Upper lobe of left lung (tissue), 4 donors: ENCODE results near the gene ILKAP.

Source experiments
- CTCF ChIP-seq, 6 experiments: fragments of 450-650 bp in 4 of 6; fragments of 200-600 bp in 2 of 6; sonication (generic) in 2 of 6; IDR thresholded peaks; one replicate each; pipeline ENCODE4 v1.5.1; 2016 to 2019; ENCODE audit warnings: antibody characterized with exemption in 6 of 6
- POLR2A ChIP-seq, 4 donors: fragments of 450-650 bp; IDR thresholded peaks; one replicate each; pipeline ENCODE4 v1.5.1; 2016 to 2017; ENCODE audit warnings: antibody characterized with exemption in 4 of 4, mild to moderate bottlenecking in 2 of 4

DNA sequence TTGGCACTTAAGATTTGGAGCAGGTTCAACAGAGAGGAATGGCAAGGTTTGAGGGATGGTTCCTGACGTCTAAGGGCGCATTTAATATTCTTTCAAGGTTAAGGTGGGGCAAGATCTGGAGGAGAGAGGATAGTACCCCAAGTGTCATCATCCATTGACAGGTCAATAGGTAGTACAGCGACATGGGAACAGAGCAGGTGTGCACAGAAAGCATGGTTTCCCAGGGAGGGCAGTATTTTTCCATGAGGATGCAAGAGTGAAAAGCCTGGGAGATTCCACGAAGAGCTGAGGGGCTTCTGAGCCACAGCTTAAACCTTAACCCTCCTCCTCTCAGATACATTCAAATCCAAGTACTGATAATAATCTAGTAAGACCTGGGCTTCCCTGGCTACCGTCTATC lies 27.2 kb upstream of the ILKAP start:
- TF ChIP-seq CTCF (IDR thresholded peaks at IDR 0.05), result no peak
- TF ChIP-seq POLR2A (IDR thresholded peaks at IDR 0.05), result no peak
